PC-3 (cell line): ENCODE data around the gene DOP1B.

Experiments used
- EZH2phosphoT487 ChIP-seq: fragments of 300-600 bp; sonication (generic); IDR thresholded peaks from 2 replicates; pipeline ENCODE4 v1.6.1; 2018; ENCODE audit warnings: mild to moderate bottlenecking, antibody characterized with exemption, low read length, borderline replicate concordance
- TF ChIP-seq, protein P1 (sequence below): fragments of 300-600 bp; sonication (generic); conservative IDR thresholded peaks from 2 replicates; pipeline ENCODE4 v1.5.1; 2017; ENCODE audit warnings: antibody characterized with exemption, low read depth, mild to moderate bottlenecking, low read length

DNA sequence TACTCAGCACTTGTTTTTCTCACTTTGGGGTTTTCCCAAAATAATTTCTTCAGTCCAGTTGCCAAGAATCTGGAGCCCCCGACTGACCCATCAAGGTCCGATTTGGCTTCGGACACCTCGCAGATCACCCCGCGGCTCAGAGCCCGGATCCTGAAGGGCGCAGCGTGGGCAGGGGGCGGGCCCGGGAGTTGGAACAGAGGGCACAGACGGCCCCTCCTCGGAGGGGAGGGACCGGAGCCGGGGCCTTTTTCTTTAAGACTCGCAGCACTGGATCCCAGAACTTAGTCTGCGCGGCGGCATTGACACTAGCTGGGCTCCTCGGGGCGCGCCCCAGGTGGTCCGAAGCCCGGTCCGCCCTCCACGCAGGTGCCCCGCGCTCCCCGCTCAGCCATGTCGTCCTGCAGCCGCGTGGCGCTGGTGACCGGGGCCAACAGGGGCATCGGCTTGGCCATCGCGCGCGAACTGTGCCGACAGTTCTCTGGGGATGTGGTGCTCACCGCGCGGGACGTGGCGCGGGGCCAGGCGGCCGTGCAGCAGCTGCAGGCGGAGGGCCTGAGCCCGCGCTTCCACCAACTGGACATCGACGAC, 21.7 kb upstream of the DOP1B start, which contains the start of gene CBR3:
- no peak for TF ChIP-seq EZH2phosphoT487
- TF ChIP-seq, protein P1, sequence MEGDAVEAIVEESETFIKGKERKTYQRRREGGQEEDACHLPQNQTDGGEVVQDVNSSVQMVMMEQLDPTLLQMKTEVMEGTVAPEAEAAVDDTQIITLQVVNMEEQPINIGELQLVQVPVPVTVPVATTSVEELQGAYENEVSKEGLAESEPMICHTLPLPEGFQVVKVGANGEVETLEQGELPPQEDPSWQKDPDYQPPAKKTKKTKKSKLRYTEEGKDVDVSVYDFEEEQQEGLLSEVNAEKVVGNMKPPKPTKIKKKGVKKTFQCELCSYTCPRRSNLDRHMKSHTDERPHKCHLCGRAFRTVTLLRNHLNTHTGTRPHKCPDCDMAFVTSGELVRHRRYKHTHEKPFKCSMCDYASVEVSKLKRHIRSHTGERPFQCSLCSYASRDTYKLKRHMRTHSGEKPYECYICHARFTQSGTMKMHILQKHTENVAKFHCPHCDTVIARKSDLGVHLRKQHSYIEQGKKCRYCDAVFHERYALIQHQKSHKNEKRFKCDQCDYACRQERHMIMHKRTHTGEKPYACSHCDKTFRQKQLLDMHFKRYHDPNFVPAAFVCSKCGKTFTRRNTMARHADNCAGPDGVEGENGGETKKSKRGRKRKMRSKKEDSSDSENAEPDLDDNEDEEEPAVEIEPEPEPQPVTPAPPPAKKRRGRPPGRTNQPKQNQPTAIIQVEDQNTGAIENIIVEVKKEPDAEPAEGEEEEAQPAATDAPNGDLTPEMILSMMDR: no peak
